Ascending aorta (tissue), 2 donors: Measurements from ENCODE around the gene DTL. TPM values are rescaled to one million over a fixed set of nuclear protein-coding genes. Genes with fewer than 3 reads are reported as not detected.

ENCODE experiments used
- DNase-seq, 2 donors: peaks; one replicate each; pipeline ENCODE4 v3.0.0-alpha.2; 2019; ENCODE audit warnings: low spot score in 2 of 2
- H3K27ac ChIP-seq, 2 donors: fragments of 200-600 bp; sonication (generic); one replicate each; pipeline ENCODE4 v1.5.1; 2016 to 2017; ENCODE audit warnings: mild to moderate bottlenecking in 1 of 2
- H3K27me3 ChIP-seq: fragments of 200-600 bp; sonication (generic); one replicate; pipeline ENCODE4 v1.5.1; 2017
- H3K36me3 ChIP-seq, 2 donors: fragments of 200-600 bp; sonication (generic); one replicate each; pipeline ENCODE4 v1.5.1; 2016
- H3K4me1 ChIP-seq, 2 donors: fragments of 200-600 bp; sonication (generic); one replicate each; pipeline ENCODE4 v1.5.1; 2016 to 2017; ENCODE audit warnings: mild to moderate bottlenecking in 1 of 2
- H3K4me3 ChIP-seq, 2 donors: fragments of 200-600 bp; sonication (generic); one replicate each; pipeline ENCODE4 v1.5.1; 2016 to 2017; ENCODE audit warnings: mild to moderate bottlenecking in 1 of 2
- H3K9me3 ChIP-seq, 2 donors: fragments of 200-600 bp; sonication (generic); one replicate each; pipeline ENCODE4 v1.5.1; 2016
- intact Hi-C: fragments of 100-400 bp; cut with DNase I; formaldehyde crosslinking; loops from one replicate; pipeline ENCODE4 v1.15.1; 2023
- total RNA-seq: library from RNA; depleted of rRNA; stranded (reverse); fragments of >200 nt; gene quantifications from one replicate; pipeline ENCODE4 v1.1.0, GENCODE V29; 2016
- TF ChIP-seq, protein P1 (sequence below), 3 experiments: fragments of 200-600 bp in 2 of 3; fragments of 450-650 bp in 1 of 3; sonication (generic) in 2 of 3; IDR thresholded peaks; one replicate each; pipeline ENCODE4 v1.5.1; 2016 to 2019; ENCODE audit warnings: antibody characterized with exemption in 3 of 3, mild to moderate bottlenecking in 1 of 3, moderate library complexity in 1 of 3

DTL gene
- total RNA-seq, 1 donor from 2014 or later, result not detected

DNA sequence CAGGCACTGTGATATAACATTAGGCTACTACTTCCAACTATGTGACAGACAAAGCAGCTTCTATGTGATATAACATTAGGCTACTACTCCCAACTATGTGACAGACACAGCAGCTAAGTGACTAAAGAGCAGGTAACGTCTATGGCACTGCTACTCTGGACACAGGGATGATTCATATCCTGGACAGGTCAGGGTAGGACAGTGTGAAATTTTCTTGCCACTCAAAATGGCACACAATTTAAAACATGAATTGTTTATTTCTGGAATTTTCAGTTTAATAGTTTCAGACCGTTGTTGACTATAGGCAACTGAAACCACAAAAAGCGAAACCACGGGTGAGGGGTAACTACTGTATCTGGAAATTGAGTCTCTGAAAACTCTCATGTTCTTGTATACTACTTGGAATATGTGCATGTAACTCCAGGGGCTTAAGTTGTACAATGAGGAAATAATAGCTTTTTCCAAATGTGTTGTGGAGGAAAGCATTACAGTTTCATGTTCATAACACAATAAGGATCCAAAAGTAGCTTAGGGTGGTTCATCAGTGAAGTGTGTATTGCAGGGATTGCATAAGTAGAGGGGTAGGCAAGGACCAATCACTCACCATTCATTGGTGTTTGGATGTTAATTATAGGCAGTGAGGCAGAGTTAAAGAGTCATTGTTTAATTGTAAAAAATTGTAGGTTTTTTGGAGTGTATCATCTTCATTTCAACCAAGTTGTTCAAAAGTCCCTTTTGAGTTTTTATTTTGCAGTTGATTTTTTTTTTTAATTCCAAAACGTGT, 5.3 kb downstream of the DTL start:
- no peak overlapping the region for H3K4me3 ChIP-seq
- H3K36me3 ChIP-seq, result no peaks in the 10 kb centered on the region
- TF ChIP-seq, protein P1, sequence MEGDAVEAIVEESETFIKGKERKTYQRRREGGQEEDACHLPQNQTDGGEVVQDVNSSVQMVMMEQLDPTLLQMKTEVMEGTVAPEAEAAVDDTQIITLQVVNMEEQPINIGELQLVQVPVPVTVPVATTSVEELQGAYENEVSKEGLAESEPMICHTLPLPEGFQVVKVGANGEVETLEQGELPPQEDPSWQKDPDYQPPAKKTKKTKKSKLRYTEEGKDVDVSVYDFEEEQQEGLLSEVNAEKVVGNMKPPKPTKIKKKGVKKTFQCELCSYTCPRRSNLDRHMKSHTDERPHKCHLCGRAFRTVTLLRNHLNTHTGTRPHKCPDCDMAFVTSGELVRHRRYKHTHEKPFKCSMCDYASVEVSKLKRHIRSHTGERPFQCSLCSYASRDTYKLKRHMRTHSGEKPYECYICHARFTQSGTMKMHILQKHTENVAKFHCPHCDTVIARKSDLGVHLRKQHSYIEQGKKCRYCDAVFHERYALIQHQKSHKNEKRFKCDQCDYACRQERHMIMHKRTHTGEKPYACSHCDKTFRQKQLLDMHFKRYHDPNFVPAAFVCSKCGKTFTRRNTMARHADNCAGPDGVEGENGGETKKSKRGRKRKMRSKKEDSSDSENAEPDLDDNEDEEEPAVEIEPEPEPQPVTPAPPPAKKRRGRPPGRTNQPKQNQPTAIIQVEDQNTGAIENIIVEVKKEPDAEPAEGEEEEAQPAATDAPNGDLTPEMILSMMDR (IDR thresholded peaks at IDR 0.05), result no peak
- DNase-seq, result no peak
- intact Hi-C loops, result no loop called here
- peaks cover 0 to 4% of the 10 kb centered on the region in 2 donors for H3K4me1 ChIP-seq
- no peaks in the 10 kb centered on the region for H3K9me3 ChIP-seq
- no peak overlapping the region for H3K27ac ChIP-seq
- H3K27me3 ChIP-seq, result no peaks in the 10 kb centered on the region

DNA sequence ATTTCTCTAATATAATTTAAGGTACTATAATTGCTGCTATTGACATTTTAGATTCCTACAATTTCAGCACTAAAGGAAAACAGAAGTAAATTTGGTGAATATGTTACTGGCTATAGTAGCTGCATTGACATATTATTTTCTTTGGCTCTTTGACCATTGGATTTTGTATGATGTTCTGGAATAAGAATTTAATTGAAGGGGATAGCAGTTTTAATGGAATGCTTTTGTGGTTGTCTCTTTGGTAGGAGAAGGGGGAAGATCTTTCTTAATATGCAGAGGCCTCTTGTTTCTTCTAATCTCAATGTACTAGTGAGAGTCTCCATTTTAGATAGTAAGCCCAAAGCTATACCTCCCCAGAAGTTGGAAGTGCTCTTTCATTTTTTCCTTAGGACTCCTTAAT, 6.9 kb downstream of the DTL start:
- H3K27me3 ChIP-seq, result no peaks in the 10 kb centered on the region
- H3K36me3 ChIP-seq, result no peaks in the 10 kb centered on the region
- H3K9me3 ChIP-seq, result no peaks in the 10 kb centered on the region
- TF ChIP-seq, protein P1 (IDR thresholded peaks at IDR 0.05), result no peak
- no peaks in the 10 kb centered on the region for H3K4me1 ChIP-seq
- no peak for DNase-seq
- intact Hi-C loops, result no loop called here
- H3K27ac ChIP-seq, result no peak overlapping the region
- no peak overlapping the region for H3K4me3 ChIP-seq

DNA sequence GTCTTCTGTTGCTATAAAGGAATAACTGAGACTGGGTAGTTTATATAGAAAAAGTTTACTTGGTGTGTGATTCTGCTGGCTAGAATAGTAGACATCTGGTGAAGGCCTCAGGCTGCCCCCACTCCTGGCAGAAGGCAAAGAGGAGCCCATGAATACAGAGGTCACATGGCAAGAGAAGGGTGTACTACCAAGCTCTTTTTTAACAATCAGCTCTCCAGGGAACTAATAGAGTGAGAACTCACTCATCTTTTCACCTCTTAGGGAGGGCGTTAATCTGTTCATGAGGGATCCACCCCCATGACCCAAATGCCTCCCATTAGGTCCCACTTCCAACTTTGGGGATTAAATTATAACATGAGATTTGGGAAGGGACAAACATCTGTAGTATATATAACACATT, 9.3 kb downstream of the DTL start:
- TF ChIP-seq, protein P1 (IDR thresholded peaks at IDR 0.05), result no peak
- Histone ChIP-seq H3K4me1 (no peaks in the 10 kb centered on the region), H3K4me3 (no peak overlapping the region), H3K27me3 (no peaks in the 10 kb centered on the region), H3K27ac (no peak overlapping the region), H3K9me3 (no peaks in the 10 kb centered on the region), H3K36me3 (no peaks in the 10 kb centered on the region)
- intact Hi-C loops, result no loop called here
- no peak for DNase-seq

DNA sequence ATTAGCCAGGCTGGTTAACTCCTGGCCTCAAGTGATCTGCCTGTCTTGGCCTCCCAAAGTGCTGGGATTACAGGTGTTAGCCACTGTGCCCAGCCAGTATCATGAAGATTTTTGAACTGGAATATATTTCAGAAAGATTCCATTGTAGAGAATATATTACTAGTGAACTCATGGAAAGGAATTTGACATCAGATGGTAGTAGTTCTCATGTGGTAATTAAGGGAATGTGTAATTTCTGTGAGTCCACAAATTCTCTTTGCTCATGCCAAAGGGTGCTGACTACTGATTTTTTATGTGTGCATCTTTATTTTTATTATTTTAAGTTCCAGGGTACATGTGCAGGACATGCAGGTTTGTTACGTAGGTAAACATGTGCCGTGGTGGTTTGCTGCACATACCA, 10.4 kb downstream of the DTL start:
- Histone ChIP-seq H3K27ac (no peak overlapping the region), H3K36me3 (no peaks in the 10 kb centered on the region), H3K27me3 (no peaks in the 10 kb centered on the region), H3K9me3 (no peaks in the 10 kb centered on the region), H3K4me1 (no peaks in the 10 kb centered on the region), H3K4me3 (no peak overlapping the region)
- intact Hi-C loops, result no loop called here
- TF ChIP-seq, protein P1 (IDR thresholded peaks at IDR 0.05), result no peak
- DNase-seq, result no peak

DNA sequence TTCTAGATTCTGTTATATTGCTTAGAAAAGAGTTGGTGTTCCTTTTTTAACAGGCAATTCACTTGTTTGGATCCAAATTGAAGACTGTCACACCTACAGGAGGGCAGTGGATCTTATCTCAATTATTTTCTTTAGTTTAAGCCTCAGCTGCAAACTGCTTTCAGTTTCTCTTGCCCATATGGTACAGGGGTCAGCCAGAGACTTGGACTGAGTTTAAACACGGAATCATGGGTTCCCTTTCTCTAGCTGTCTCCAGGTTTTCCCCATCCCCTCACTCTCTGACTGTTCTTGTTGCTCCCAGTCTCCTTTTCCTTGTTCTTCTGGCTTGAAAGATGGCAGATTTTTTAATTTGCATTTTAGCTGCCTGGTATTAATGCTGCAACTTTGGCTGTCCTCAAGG, 18.4 kb downstream of the DTL start:
- no peak for DNase-seq
- H3K36me3 ChIP-seq, result no peaks in the 10 kb centered on the region
- H3K27me3 ChIP-seq, result no peaks in the 10 kb centered on the region
- TF ChIP-seq, protein P1 (IDR thresholded peaks at IDR 0.05), result no peak
- H3K4me1 ChIP-seq, result no peaks in the 10 kb centered on the region
- intact Hi-C loops, result no loop called here
- no peaks in the 10 kb centered on the region for H3K9me3 ChIP-seq
- no peak overlapping the region for H3K4me3 ChIP-seq
- no peak overlapping the region for H3K27ac ChIP-seq
